Measurements from ENCODE around the gene EVC2.

The EVC2 gene

GRCh38 chr4:5572751-5573150 lies 135.6 kb downstream of the EVC2 start:
- H3K9ac ChIP-seq = no peak overlapping the region
- no peak overlapping the region for H3K4me3 ChIP-seq (ENCODE audit: low read depth, low read length)
- no peaks in the 10 kb centered on the region for H3K79me2 ChIP-seq
- no peaks in the 10 kb centered on the region for H3K27me3 ChIP-seq (ENCODE audit: control insufficient read depth, insufficient read depth, low read length)
- no peak overlapping the region for H2AFZ ChIP-seq
- H3K4me1 ChIP-seq = no peaks in the 10 kb centered on the region
- no peaks in the 10 kb centered on the region for H3K36me3 ChIP-seq (ENCODE audit: control insufficient read depth, insufficient read depth, low read length)
- H3K27ac ChIP-seq = no peak overlapping the region
- H3K4me2 ChIP-seq (ENCODE audit: low read length) = no peak overlapping the region
- no peak for TF ChIP-seq CTCF (IDR thresholded peaks at IDR 0.05)
- no peaks in the 10 kb centered on the region for H3K9me3 ChIP-seq (ENCODE audit: control insufficient read depth, low read length)

GRCh38 chr4:5572114-5572513 lies 136.2 kb downstream of the EVC2 start:
- H3K4me3 ChIP-seq (ENCODE audit: low read depth, low read length) = no peak overlapping the region
- H3K9me3 ChIP-seq (ENCODE audit: control insufficient read depth, low read length) = no peaks in the 10 kb centered on the region
- no peaks in the 10 kb centered on the region for H3K27me3 ChIP-seq (ENCODE audit: control insufficient read depth, insufficient read depth, low read length)
- H3K9ac ChIP-seq = no peak overlapping the region
- H3K27ac ChIP-seq = no peak overlapping the region
- H3K4me2 ChIP-seq (ENCODE audit: low read length) = no peak overlapping the region
- no peak overlapping the region for H2AFZ ChIP-seq
- TF ChIP-seq CTCF (IDR thresholded peaks at IDR 0.05) = no peak
- no peaks in the 10 kb centered on the region for H3K36me3 ChIP-seq (ENCODE audit: control insufficient read depth, insufficient read depth, low read length)
- no peaks in the 10 kb centered on the region for H3K79me2 ChIP-seq
- H3K4me1 ChIP-seq = no peaks in the 10 kb centered on the region

GRCh38 chr4:5571646-5572045 lies 136.7 kb downstream of the EVC2 start:
- H3K27me3 ChIP-seq (ENCODE audit: control insufficient read depth, insufficient read depth, low read length) = no peaks in the 10 kb centered on the region
- H3K9ac ChIP-seq = no peak overlapping the region
- H3K4me1 ChIP-seq = no peaks in the 10 kb centered on the region
- TF ChIP-seq CTCF (IDR thresholded peaks at IDR 0.05) = no peak
- no peaks in the 10 kb centered on the region for H3K36me3 ChIP-seq (ENCODE audit: control insufficient read depth, insufficient read depth, low read length)
- H3K9me3 ChIP-seq (ENCODE audit: control insufficient read depth, low read length) = no peaks in the 10 kb centered on the region
- no peak overlapping the region for H3K27ac ChIP-seq
- H3K4me2 ChIP-seq (ENCODE audit: low read length) = no peak overlapping the region
- H2AFZ ChIP-seq = no peak overlapping the region
- H3K79me2 ChIP-seq = no peaks in the 10 kb centered on the region
- no peak overlapping the region for H3K4me3 ChIP-seq (ENCODE audit: low read depth, low read length)

GRCh38 chr4:5569451-5569850 lies 138.9 kb downstream of the EVC2 start:
- Histone ChIP-seq H3K4me1 (no peaks in the 10 kb centered on the region), H3K36me3 (ENCODE audit: control insufficient read depth, insufficient read depth, low read length) (no peaks in the 10 kb centered on the region), H3K27me3 (ENCODE audit: control insufficient read depth, insufficient read depth, low read length) (no peaks in the 10 kb centered on the region), H3K9me3 (ENCODE audit: control insufficient read depth, low read length) (no peaks in the 10 kb centered on the region), H3K79me2 (no peaks in the 10 kb centered on the region), H3K9ac (no peak overlapping the region), H3K4me3 (ENCODE audit: low read depth, low read length) (no peak overlapping the region), H2AFZ (no peak overlapping the region), H3K4me2 (ENCODE audit: low read length) (no peak overlapping the region), H3K27ac (no peak overlapping the region)
- TF ChIP-seq CTCF (IDR thresholded peaks at IDR 0.05) = no peak

GRCh38 chr4:5568931-5569330 lies 139.4 kb downstream of the EVC2 start:
- no peaks in the 10 kb centered on the region for H3K4me1 ChIP-seq
- H3K36me3 ChIP-seq (ENCODE audit: control insufficient read depth, insufficient read depth, low read length) = no peaks in the 10 kb centered on the region

More at GRCh38 chr4:5568931-5569330, 139.4 kb downstream of the EVC2 start:
- Histone ChIP-seq H3K4me2 (ENCODE audit: low read length) (no peak overlapping the region), H3K4me3 (ENCODE audit: low read depth, low read length) (no peak overlapping the region), H3K9me3 (ENCODE audit: control insufficient read depth, low read length) (no peaks in the 10 kb centered on the region), H3K79me2 (no peaks in the 10 kb centered on the region), H2AFZ (no peak overlapping the region), H3K27ac (no peak overlapping the region), H3K27me3 (ENCODE audit: control insufficient read depth, insufficient read depth, low read length) (no peaks in the 10 kb centered on the region), H3K9ac (no peak overlapping the region)
- no peak for TF ChIP-seq CTCF (IDR thresholded peaks at IDR 0.05)

All from parathyroid adenoma (tissue), 2 donors.